Right lobe of liver (tissue), 6 donors: Measurements from ENCODE around the gene SYNPO. TPM values are rescaled to one million over a fixed set of nuclear protein-coding genes. Genes with fewer than 3 reads are reported as not detected.

Source experiments
- ATAC-seq, 4 donors: fragments of 200-7000 bp; cut with Tn5 transposase; one replicate each; pipeline ENCODE4 v1.9.1; 2020; ENCODE audit warnings: mild to moderate bottlenecking in 4 of 4, moderate library complexity in 4 of 4
- DNase-seq, 3 donors: peaks; one replicate each; pipeline ENCODE4 v3.0.0-alpha.2; 2020
- H3K27ac ChIP-seq, 3 donors: fragments of 200-600 bp; one replicate each; pipeline ENCODE4 v1.8.0; 2022
- H3K27me3 ChIP-seq, 2 donors: fragments of 200-600 bp; one replicate each; pipeline ENCODE4 v1.8.0; 2022
- H3K36me3 ChIP-seq, 4 donors: fragments of 200-600 bp; sonication (generic) in 1 of 4; one replicate each; pipeline versions ENCODE4 v1.5.1 to v1.8.0; 2017 to 2022; ENCODE audit warnings: control low read depth in 1 of 4
- H3K4me1 ChIP-seq, 4 donors: fragments of 200-600 bp; sonication (generic) in 1 of 4; one replicate each; pipeline versions ENCODE4 v1.5.1 to v1.8.0; 2017 to 2022; ENCODE audit warnings: control low read depth in 1 of 4
- H3K4me3 ChIP-seq, 3 donors: fragments of 200-600 bp; one replicate each; pipeline ENCODE4 v1.8.0; 2022
- H3K9me3 ChIP-seq, 4 donors: fragments of 200-600 bp; sonication (generic) in 1 of 4; one replicate each; pipeline versions ENCODE4 v1.5.1 to v1.8.0; 2017 to 2022; ENCODE audit warnings: control low read depth in 1 of 4
- POLR2A ChIP-seq: fragments of 450-650 bp; IDR thresholded peaks from one replicate; pipeline ENCODE4 v1.6.1; 2017; ENCODE audit warnings: antibody characterized with exemption, mild to moderate bottlenecking
- WGBS: methylation state at CpG from one replicate; pipeline ENCODE4 v1.1.6; 2018; ENCODE audit warnings: low coverage, low lambda C conversion rate; ENCODE audit not compliant: insufficient coverage; ENCODE audit errors: missing lambda C conversion rate; 5-methylcytosine and 5-hydroxymethylcytosine counted together
- intact Hi-C, 2 donors: fragments of 100-400 bp; cut with DNase I; formaldehyde crosslinking; loops; one replicate each; pipeline versions ENCODE4 v1.11.2 to v1.14.1; 2022
- total RNA-seq, 6 experiments: library from RNA; depleted of rRNA in 2 of 6; stranded (reverse); fragments of >200 nt in 2 of 6; fragmentation: NEBNext Ultra II Directional in 3 of 6; extraction: Animal tissue kit (Norgen Biotek cat#: 25700) in 3 of 6; gene quantifications; one replicate each; pipeline versions ENCODE4 v1.1.0 to v1.2.4, GENCODE V29; 2016 to 2023
- TF ChIP-seq, protein P1 (sequence below), 4 donors: fragments of 200-600 bp in 3 of 4; fragments of 450-650 bp in 1 of 4; IDR thresholded peaks; one replicate each; pipeline versions ENCODE4 v1.5.1 to v1.8.0; 2016 to 2022; ENCODE audit warnings: antibody characterized with exemption in 4 of 4, mild to moderate bottlenecking in 2 of 4
- donor health status: DM: no; HTN: yes; CAD: no.
- donor health status: DM: no; HTN: no; CAD: no.
- donor health status: DM: no; HTN: no; CAD: no.
- donor health status: DM: no; HTN: yes; CAD: no.
- donor health status: DM: no; HTN: yes; CAD: no.

SYNPO gene
- total RNA-seq, 6 experiments from 2014 or later: 23.4 to 51.8 (median 35.6) TPM

DNA sequence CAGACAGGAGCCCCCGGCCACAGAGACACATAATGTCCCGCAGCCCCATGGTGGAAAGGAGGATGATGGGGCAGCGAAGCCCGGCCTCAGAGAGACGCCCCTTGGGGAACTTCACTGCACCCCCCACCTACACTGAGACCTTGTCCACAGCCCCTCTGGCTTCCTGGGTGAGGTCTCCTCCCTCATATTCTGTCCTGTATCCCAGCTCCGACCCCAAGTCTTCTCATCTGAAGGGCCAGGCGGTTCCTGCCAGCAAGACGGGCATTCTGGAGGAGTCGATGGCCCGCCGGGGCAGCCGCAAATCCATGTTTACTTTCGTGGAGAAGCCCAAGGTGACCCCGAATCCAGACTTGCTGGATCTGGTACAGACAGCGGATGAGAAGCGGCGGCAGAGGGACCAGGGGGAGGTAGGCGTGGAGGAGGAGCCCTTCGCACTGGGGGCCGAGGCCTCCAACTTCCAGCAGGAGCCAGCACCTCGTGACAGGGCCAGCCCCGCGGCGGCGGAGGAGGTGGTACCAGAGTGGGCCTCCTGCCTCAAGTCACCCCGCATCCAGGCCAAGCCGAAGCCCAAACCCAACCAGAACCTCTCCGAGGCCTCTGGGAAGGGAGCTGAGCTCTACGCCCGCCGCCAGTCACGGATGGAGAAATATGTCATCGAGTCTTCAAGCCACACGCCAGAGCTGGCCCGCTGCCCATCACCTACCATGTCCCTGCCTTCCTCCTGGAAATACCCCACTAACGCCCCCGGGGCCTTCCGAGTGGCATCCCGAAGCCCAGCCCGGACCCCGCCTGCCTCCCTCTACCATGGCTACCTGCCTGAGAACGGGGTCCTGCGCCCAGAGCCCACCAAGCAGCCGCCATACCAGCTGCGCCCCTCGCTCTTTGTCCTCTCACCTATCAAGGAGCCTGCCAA is 8.9 kb downstream of the SYNPO start:
- Histone ChIP-seq H3K27me3 (no peaks in the 10 kb centered on the region), H3K9me3 (no peaks in the 10 kb centered on the region), H3K4me3 (no peak overlapping the region), H3K27ac (no peak overlapping the region), H3K36me3 (peaks cover 5 to 40% (median 20%) of the 10 kb centered on the region in 4 donors), H3K4me1 (peaks cover 0 to 23% (median 7%) of the 10 kb centered on the region in 4 donors)
- ATAC-seq (no peak), DNase-seq (peak in 2 of 3 donors; percentile 24 to 51)
- no peak for TF ChIP-seq POLR2A
- TF ChIP-seq, protein P1, sequence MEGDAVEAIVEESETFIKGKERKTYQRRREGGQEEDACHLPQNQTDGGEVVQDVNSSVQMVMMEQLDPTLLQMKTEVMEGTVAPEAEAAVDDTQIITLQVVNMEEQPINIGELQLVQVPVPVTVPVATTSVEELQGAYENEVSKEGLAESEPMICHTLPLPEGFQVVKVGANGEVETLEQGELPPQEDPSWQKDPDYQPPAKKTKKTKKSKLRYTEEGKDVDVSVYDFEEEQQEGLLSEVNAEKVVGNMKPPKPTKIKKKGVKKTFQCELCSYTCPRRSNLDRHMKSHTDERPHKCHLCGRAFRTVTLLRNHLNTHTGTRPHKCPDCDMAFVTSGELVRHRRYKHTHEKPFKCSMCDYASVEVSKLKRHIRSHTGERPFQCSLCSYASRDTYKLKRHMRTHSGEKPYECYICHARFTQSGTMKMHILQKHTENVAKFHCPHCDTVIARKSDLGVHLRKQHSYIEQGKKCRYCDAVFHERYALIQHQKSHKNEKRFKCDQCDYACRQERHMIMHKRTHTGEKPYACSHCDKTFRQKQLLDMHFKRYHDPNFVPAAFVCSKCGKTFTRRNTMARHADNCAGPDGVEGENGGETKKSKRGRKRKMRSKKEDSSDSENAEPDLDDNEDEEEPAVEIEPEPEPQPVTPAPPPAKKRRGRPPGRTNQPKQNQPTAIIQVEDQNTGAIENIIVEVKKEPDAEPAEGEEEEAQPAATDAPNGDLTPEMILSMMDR (IDR thresholded peaks at IDR 0.05): no peak
- intact Hi-C loops: loop anchor here (5.0 to 10.0 kb wide), 3 partner anchors 45 to 87 kb away; no protein-coding TSS in a partner anchor
- WGBS: 72% methylated on average over 8 of the region's 46 CpGs

DNA sequence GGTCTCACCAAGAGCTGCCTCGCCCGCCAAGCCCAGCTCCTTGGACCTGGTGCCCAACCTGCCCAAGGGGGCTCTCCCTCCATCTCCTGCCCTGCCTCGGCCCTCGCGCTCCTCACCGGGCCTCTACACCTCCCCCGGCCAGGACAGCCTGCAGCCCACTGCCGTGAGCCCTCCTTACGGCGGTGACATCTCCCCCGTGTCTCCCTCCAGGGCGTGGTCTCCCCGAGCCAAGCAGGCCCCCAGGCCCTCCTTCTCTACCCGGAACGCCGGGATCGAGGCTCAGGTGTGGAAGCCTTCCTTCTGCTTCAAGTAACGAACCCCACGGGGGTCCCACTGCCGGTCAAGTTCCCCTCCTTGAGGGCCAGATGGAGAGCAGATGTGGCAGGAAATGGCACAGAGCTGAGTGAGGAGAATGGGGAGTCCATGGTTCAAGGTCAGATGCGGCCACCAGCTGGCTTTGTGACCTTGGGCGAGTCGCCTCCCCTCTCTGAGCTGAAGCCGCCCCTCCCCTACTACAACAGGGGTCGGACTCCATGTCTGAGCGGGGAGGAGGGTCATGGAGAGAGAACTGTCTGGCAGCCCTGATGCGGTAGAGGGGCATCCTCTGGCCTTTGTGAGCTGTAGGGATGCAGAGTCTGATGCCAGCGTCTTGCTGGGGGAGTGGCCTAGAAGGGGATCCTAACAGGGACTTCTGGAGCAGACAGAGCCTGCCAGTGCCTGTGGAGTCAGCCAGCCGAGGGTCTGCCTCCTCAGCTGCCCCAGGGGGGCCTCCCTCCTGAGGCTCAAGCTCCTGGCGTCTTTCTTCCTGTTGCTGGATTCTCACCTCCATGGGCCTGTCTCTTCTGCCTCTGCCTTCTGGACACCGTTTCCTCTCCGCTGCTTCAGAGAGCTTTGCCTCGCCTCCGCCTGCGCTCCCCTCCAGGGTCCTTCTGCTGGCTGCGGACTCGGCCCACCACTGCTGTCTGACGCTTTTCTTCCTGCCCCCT is 9.9 kb downstream of the SYNPO start:
- no peak for ATAC-seq
- H3K4me3 ChIP-seq: no peak overlapping the region
- H3K36me3 ChIP-seq: peaks cover 5 to 40% (median 20%) of the 10 kb centered on the region in 4 donors
- DNase-seq: peak in 1 of 3 donors; percentile 16
- intact Hi-C loops: loop anchor here (5.0 kb wide), 2 partner anchors 73 to 88 kb away; no protein-coding TSS in a partner anchor
- H3K4me1 ChIP-seq: peaks cover 0 to 13% (median 1%) of the 10 kb centered on the region in 4 donors
- 93% methylated on average over 21 of the region's 38 CpGs for WGBS
- H3K27ac ChIP-seq: no peak overlapping the region
- H3K27me3 ChIP-seq: no peaks in the 10 kb centered on the region
- H3K9me3 ChIP-seq: no peaks in the 10 kb centered on the region
- no peak for TF ChIP-seq POLR2A
- TF ChIP-seq, protein P1 (IDR thresholded peaks at IDR 0.05): no peak

DNA sequence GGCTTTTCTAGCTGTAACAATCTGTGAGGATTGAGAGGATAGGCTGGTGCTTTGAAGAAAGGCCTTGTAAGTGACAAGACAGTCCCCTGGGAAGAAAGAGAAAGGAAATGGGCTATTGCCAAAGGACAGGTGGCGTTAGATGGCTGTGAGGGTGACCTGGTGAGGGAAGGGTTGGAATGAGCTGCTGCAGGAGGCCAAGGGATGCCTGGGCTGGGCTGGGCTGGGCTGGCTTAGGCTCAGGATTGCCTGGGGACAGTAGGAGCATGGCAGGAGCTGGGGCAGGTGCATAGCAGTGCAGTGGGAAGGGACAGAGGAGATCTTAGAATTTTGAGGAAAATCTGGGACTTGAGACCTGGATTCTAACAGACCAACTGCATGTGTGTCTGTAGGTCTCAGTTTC is 10.9 kb downstream of the SYNPO start:
- ATAC-seq (no peak), DNase-seq (peak in 1 of 3 donors; percentile 13)
- no peak overlapping the region for H3K4me3 ChIP-seq
- no peaks in the 10 kb centered on the region for H3K27me3 ChIP-seq
- H3K4me1 ChIP-seq: peaks cover 0 to 9% (median 0%) of the 10 kb centered on the region in 4 donors
- no peak overlapping the region for H3K27ac ChIP-seq
- TF ChIP-seq, protein P1 (IDR thresholded peaks at IDR 0.05): no peak
- no peak for TF ChIP-seq POLR2A
- intact Hi-C loops: loop anchor here (5.0 kb wide), 2 partner anchors 74 to 89 kb away; no protein-coding TSS in a partner anchor
- H3K9me3 ChIP-seq: no peaks in the 10 kb centered on the region
- 57% methylated on average over 1 of the region's 1 CpG for WGBS
- H3K36me3 ChIP-seq: peaks cover 5 to 40% (median 20%) of the 10 kb centered on the region in 4 donors
